ENCODE results near the gene GRIN2B. TPM values are rescaled to one million over a fixed set of nuclear protein-coding genes. Genes with fewer than 3 reads are reported as not detected.

The GRIN2B gene
- not detected for total RNA-seq (2021; fragmentation: NEBNext Ultra II Directional; extraction: Animal tissue kit (Norgen Biotek cat#: 25700))
- long read RNA-seq = 0 reads

- Mint-ChIP-seq H3K4me1 (ENCODE audit: low read depth) (no peaks in the 10 kb centered on the region), H3K4me3 (no peak within 1 kb of the TSS), H3K27me3 (ENCODE audit: insufficient read depth) (peaks cover 2% of the 10 kb centered on the region), H3K36me3 (ENCODE audit: low read depth) (peaks cover 4% of the 10 kb centered on the region; the same call in 1 of the 2 replicates), H3K9me3 (peaks cover 55% of the 10 kb centered on the region), H3K27ac (no peak within 1 kb of the TSS)
- TF ChIP-seq CTCF (IDR thresholded peaks at IDR 0.05) = no peak
- no peak for DNase-seq
These were observed at the start of gene GRIN2B for GRCh38 chr12:13981296-13981962. Gene GRIN2B (minus strand): TSS chr12:13981602. CDS start chr12:13866208, 115,394 bp downstream.

GRCh38 chr12:14026537-14026936, 45.1 kb upstream of the GRIN2B start:
- Mint-ChIP-seq H3K27me3 (ENCODE audit: insufficient read depth) (no peaks in the 10 kb centered on the region), H3K4me3 (no peak overlapping the region), H3K9me3 (peaks cover 32% of the 10 kb centered on the region), H3K27ac (no peak overlapping the region), H3K36me3 (ENCODE audit: low read depth) (no peaks in the 10 kb centered on the region; the same call in 1 of the 2 replicates), H3K4me1 (ENCODE audit: low read depth) (no peaks in the 10 kb centered on the region)
- DNase-seq = no peak
- TF ChIP-seq CTCF (IDR thresholded peaks at IDR 0.05) = no peak

- Mint-ChIP-seq H3K9me3 (peaks cover 31% of the 10 kb centered on the region), H3K36me3 (ENCODE audit: low read depth) (no peaks in the 10 kb centered on the region; the same call in 1 of the 2 replicates), H3K4me1 (ENCODE audit: low read depth) (no peaks in the 10 kb centered on the region), H3K4me3 (no peak overlapping the region), H3K27ac (no peak overlapping the region), H3K27me3 (ENCODE audit: insufficient read depth) (no peaks in the 10 kb centered on the region)
- DNase-seq = no peak
- TF ChIP-seq CTCF (IDR thresholded peaks at IDR 0.05) = no peak
These were observed 43.2 kb upstream of the GRIN2B start for GRCh38 chr12:14024591-14024990.

DNA sequence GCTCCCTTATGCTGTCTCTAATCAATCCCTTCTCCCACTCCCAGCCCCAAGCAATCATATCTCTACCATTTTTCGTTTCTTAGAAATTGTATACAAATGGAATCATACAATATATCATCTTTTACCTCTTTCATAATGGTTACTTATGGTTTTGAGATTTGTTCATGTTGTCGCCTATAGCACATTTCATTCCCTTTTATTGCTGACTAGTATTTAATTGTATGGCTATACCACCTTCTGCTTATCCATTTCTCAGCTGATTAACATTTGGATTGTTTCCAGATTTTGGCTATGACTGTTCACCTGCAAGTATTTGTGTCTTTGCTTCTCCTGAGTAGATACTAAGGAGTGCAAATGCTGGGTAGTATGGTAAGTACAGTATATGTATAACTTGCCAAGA, 36.7 kb upstream of the GRIN2B start:
- no peaks in the 10 kb centered on the region for H3K27me3 Mint-ChIP-seq (ENCODE audit: insufficient read depth)
- H3K36me3 Mint-ChIP-seq (ENCODE audit: low read depth) = no peaks in the 10 kb centered on the region
- no peak overlapping the region for H3K4me3 Mint-ChIP-seq
- H3K9me3 Mint-ChIP-seq = peaks cover 19% of the 10 kb centered on the region
- no peaks in the 10 kb centered on the region for H3K4me1 Mint-ChIP-seq (ENCODE audit: low read depth)
- DNase-seq = no peak
- H3K27ac Mint-ChIP-seq = no peak overlapping the region
- no peak for TF ChIP-seq CTCF (IDR thresholded peaks at IDR 0.05)

GRCh38 chr12:14010989-14011388, 29.6 kb upstream of the GRIN2B start:
- no peak overlapping the region for H3K27ac Mint-ChIP-seq
- DNase-seq = no peak
- H3K4me1 Mint-ChIP-seq (ENCODE audit: low read depth) = no peaks in the 10 kb centered on the region
- H3K27me3 Mint-ChIP-seq (ENCODE audit: insufficient read depth) = no peaks in the 10 kb centered on the region
- peaks cover 53% of the 10 kb centered on the region for H3K9me3 Mint-ChIP-seq
- no peak overlapping the region for H3K4me3 Mint-ChIP-seq
- no peak for TF ChIP-seq CTCF (IDR thresholded peaks at IDR 0.05)
- no peaks in the 10 kb centered on the region for H3K36me3 Mint-ChIP-seq (ENCODE audit: low read depth)
